HCT116 (cell line): ENCODE results near the gene SCNN1B. TPM values are rescaled to one million over a fixed set of nuclear protein-coding genes. Genes with fewer than 3 reads are reported as not detected.

Experiments used
- ATAC-seq: fragments of 200-7000 bp; cut with Tn5 transposase; 2 replicates; pipeline ENCODE4 v1.9.1; 2020; ENCODE audit warnings: mild to moderate bottlenecking, moderate library complexity
- BruUV-seq: library from RNA; stranded (reverse); fragments of 400-500 nt; replicated peaks from 2 replicates; lab custom pipeline; 2021; lab: Mats Ljungman, UMichigan
- CTCF ChIA-PET: fragments of 300-600 bp; sonication (Branson Sonifier 250); formaldehyde crosslinking; loops from one replicate; lab custom pipeline; 2021; ENCODE audit warnings: antibody characterized with exemption; lab: Charles Lee
- POLR2A ChIA-PET: fragments of 300-600, 350-600 bp; sonication (Branson Sonifier 250); formaldehyde crosslinking; loops from one replicate; lab custom pipeline; 2021; ENCODE audit warnings: antibody characterized with exemption; lab: Charles Lee
- RAD21 ChIA-PET, 2 experiments: fragments of 300-600 bp; sonication (Branson Sonifier 250); formaldehyde crosslinking; loops; one replicate each; lab custom pipeline; 2023; ENCODE audit warnings: low total read pairs in 2 of 2; ENCODE audit not compliant: uncharacterized antibody in 2 of 2, unreplicated experiment in 2 of 2, low non-redundant PET in 1 of 2; lab: Charles Lee
- DNase-seq: peaks from one replicate; pipeline ENCODE4 v3.0.0-alpha.2; 2010; ENCODE audit warnings: low read depth, low spot score
- H2AFZ ChIP-seq: fragments of 200-600 bp; shearing (Covaris generic), sonication (generic); 2 replicates; pipeline ENCODE4 v1.6.1; 2017; ENCODE audit warnings: low read depth, mixed run types, mixed read lengths, antibody characterized with exemption, low read length; ENCODE audit not compliant: poor library complexity, severe bottlenecking
- H3K27ac ChIP-seq: 2 replicates; pipeline ENCODE4 v1.5.1; 2012; ENCODE audit warnings: low read depth, low read length
- H3K27me3 ChIP-seq: fragments of 200-600 bp; sonication (generic); 2 replicates; pipeline ENCODE4 v1.6.1; 2016; ENCODE audit warnings: mixed run types, low read length, mixed read lengths; ENCODE audit not compliant: insufficient read depth
- H3K36me3 ChIP-seq, 2 experiments: fragments of 200-500 bp in 1 of 2; fragments of 200-600 bp in 1 of 2; sonication (Bioruptor generic) in 1 of 2; sonication (generic) in 1 of 2; 2 replicates each; pipeline versions ENCODE4 v1.5.1 to v1.6.1; 2014 to 2016; ENCODE audit warnings: low read length in 2 of 2, inconsistent platforms in 1 of 2, mixed read lengths in 1 of 2, mixed run types in 1 of 2; ENCODE audit not compliant: insufficient read depth in 2 of 2, control insufficient read depth in 1 of 2
- H3K4me1 ChIP-seq, 2 experiments: fragments of 200-600 bp in 1 of 2; sonication (generic) in 1 of 2; 2 replicates each; pipeline versions ENCODE4 v1.5.1 to v1.6.1; 2012 to 2017; ENCODE audit warnings: low read length in 2 of 2, inconsistent platforms in 1 of 2, mild to moderate bottlenecking in 1 of 2, mixed read lengths in 1 of 2, mixed run types in 1 of 2, moderate library complexity in 1 of 2; ENCODE audit not compliant: insufficient read depth in 2 of 2, control insufficient read depth in 1 of 2
- H3K4me2 ChIP-seq: fragments of 200-600 bp; sonication (generic); 2 replicates; pipeline ENCODE4 v1.6.1; 2017; ENCODE audit warnings: mixed run types, low read length, mixed read lengths
- H3K4me3 ChIP-seq, 2 experiments: fragments of 200-600 bp in 1 of 2; sonication (generic) in 1 of 2; replicated peaks in 1 of 2; 2 replicates each; pipeline ENCODE4 v1.5.1; 2011 to 2016; ENCODE audit warnings: low read length in 2 of 2, control low read depth in 1 of 2, low read depth in 1 of 2, mild to moderate bottlenecking in 1 of 2, mixed read lengths in 1 of 2, mixed run types in 1 of 2
- H3K79me2 ChIP-seq: fragments of 200-600 bp; sonication (generic); 2 replicates; pipeline ENCODE4 v1.6.1; 2017; ENCODE audit warnings: mild to moderate bottlenecking, mixed run types, low read length, moderate library complexity, mixed read lengths; ENCODE audit not compliant: insufficient read depth
- H3K9ac ChIP-seq: fragments of 200-600 bp; sonication (generic); 2 replicates; pipeline ENCODE4 v1.6.1; 2016; ENCODE audit warnings: low read length, mixed read lengths
- H3K9me2 ChIP-seq: fragments of 200-600 bp; sonication (generic), shearing (Covaris generic); 2 replicates; pipeline ENCODE4 v1.6.1; 2017; ENCODE audit warnings: mixed run types, mild to moderate bottlenecking, moderate library complexity; ENCODE audit not compliant: insufficient read depth
- H3K9me3 ChIP-seq, 2 experiments: fragments of 200-500 bp in 1 of 2; fragments of 200-600 bp in 1 of 2; sonication (Bioruptor generic) in 1 of 2; sonication (generic) in 1 of 2; 2 replicates each; pipeline ENCODE4 v1.6.1; 2014 to 2017; ENCODE audit warnings: low read length in 2 of 2, mixed read lengths in 2 of 2, inconsistent platforms in 1 of 2, low read depth in 1 of 2, mild to moderate bottlenecking in 1 of 2, mixed run types in 1 of 2, moderate library complexity in 1 of 2; ENCODE audit not compliant: control insufficient read depth in 1 of 2, insufficient read depth in 1 of 2
- H4K20me1 ChIP-seq: fragments of 200-600 bp; sonication (generic), shearing (Covaris generic); 2 replicates; pipeline ENCODE4 v1.6.1; 2017; ENCODE audit warnings: mixed run types, mild to moderate bottlenecking, moderate library complexity; ENCODE audit not compliant: insufficient read depth
- CBX3 ChIP-seq: IDR thresholded peaks from 2 replicates; pipeline ENCODE4 v1.6.1; 2012; ENCODE audit warnings: low read depth
- CEBPB ChIP-seq: IDR thresholded peaks from 2 replicates; pipeline ENCODE4 v1.6.1; 2012; ENCODE audit warnings: low read depth
- EGR1 ChIP-seq: IDR thresholded peaks from 2 replicates; pipeline ENCODE4 v1.6.1; 2012; ENCODE audit warnings: low read depth
- ELF1 ChIP-seq: IDR thresholded peaks from 2 replicates; pipeline ENCODE4 v1.6.1; 2012; ENCODE audit warnings: low read depth, borderline replicate concordance
- EZH2 ChIP-seq: fragments of 200-600 bp; sonication (generic); IDR thresholded peaks from 2 replicates; pipeline ENCODE4 v1.6.1; 2017; ENCODE audit warnings: antibody characterized with exemption, mixed run types
- EZH2phosphoT487 ChIP-seq: fragments of 200-600 bp; IDR thresholded peaks from 2 replicates; pipeline ENCODE4 v1.6.1; 2018; ENCODE audit warnings: antibody characterized with exemption, borderline replicate concordance
- SP1 ChIP-seq: IDR thresholded peaks from 2 replicates; pipeline ENCODE4 v1.6.1; 2012; ENCODE audit warnings: low read depth
- SRF ChIP-seq: IDR thresholded peaks from 2 replicates; pipeline ENCODE4 v1.6.1; 2012; ENCODE audit warnings: low read depth
- TCF7L2 ChIP-seq: IDR thresholded peaks from 2 replicates; pipeline ENCODE4 v1.7.0; 2011; ENCODE audit warnings: borderline replicate concordance, inconsistent platforms; ENCODE audit not compliant: insufficient read depth, insufficient read length; ENCODE audit errors: extremely low read depth
- YY1 ChIP-seq: IDR thresholded peaks from 2 replicates; pipeline ENCODE4 v1.6.1; 2011; ENCODE audit warnings: low read length, low read depth, moderate library complexity, mild to moderate bottlenecking; ENCODE audit not compliant: insufficient replicate concordance; ENCODE audit errors: extremely low read depth
- ZFX ChIP-seq: fragments of 450-650 bp; IDR thresholded peaks from 2 replicates; pipeline ENCODE4 v1.6.1; 2017
- ZNF274 ChIP-seq: fragments of 200-500 bp; sonication (Bioruptor generic); IDR thresholded peaks from 2 replicates; pipeline ENCODE4 v1.6.1; 2014; ENCODE audit warnings: mild to moderate bottlenecking, low read depth, low read length, inconsistent platforms
- intact Hi-C: fragments of 100-400 bp; cut with micrococcal nuclease; formaldehyde crosslinking; loops from 2 replicates; pipeline ENCODE4 v1.10.0; 2022
- total RNA-seq: library from RNA; stranded (reverse); gene quantifications from one replicate; pipeline ENCODE4 v1.2.1, GENCODE V29; 2021; ENCODE audit not compliant: unreplicated experiment
- TF ChIP-seq, protein P1 (sequence below), 3 experiments: fragments of 200-600 bp in 1 of 3; sonication (generic) in 1 of 3; IDR thresholded peaks in 2 of 3; conservative IDR thresholded peaks in 1 of 3; 2 replicates each; pipeline ENCODE4 v1.5.1; 2012 to 2017; ENCODE audit warnings: low read depth in 2 of 3, low read length in 2 of 3, antibody characterized with exemption in 1 of 3, borderline replicate concordance in 1 of 3, control low read depth in 1 of 3, mild to moderate bottlenecking in 1 of 3, mixed read lengths in 1 of 3, mixed run types in 1 of 3, moderate library complexity in 1 of 3; ENCODE audit not compliant: insufficient read depth in 1 of 3
- TF ChIP-seq, protein P2 (sequence below): IDR thresholded peaks from 2 replicates; pipeline ENCODE4 v1.6.1; 2012
- TF ChIP-seq, protein P3 (sequence below): IDR thresholded peaks from 2 replicates; pipeline ENCODE4 v1.6.1; 2011; ENCODE audit warnings: mild to moderate bottlenecking, low read length, moderate library complexity; ENCODE audit not compliant: insufficient replicate concordance; ENCODE audit errors: extremely low read depth

SCNN1B gene
- total RNA-seq, 1 experiment from 2014 or later = 0.37 TPM

DNA sequence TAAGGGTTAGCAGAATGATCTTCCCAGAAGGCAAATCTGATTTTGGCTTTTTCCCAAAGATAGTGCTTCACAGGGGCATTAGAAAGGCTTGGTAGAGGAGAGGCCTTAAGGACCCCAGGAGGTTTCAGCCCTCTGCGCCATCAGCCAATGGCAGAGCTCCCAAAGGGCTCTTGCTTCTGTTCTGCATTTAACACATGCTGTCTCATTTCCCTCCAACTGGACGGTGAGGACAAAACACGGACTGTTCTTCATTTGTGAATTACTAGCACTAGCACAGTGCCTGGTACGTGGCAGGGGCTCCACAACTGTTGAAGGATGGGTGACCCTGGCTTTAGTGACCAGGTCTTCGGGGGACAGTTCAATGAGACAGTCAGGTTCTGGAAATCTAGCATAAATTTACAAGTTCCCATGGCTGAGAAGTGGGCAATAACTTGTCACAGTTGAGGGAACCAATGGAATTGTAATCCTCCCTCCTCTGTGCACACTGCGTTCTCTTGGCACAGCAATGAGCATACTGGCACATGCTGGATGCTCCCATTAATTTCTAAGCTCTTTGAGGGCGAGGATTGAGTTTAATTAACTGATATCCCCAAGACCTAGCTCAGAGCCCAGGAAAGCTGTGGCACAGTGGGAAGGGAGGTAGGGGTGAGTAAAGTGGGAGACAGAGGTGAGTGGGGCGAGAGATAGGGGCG lies 105.5 kb downstream of the SCNN1B start:
- no peak overlapping the region for H2AFZ ChIP-seq
- no peak for DNase-seq
- H3K36me3 ChIP-seq = peaks cover 8 to 17% of the 10 kb centered on the region in 2 experiments
- H3K4me3 ChIP-seq = no peak overlapping the region
- no peaks in the 10 kb centered on the region for H3K79me2 ChIP-seq
- no peak overlapping the region for H3K4me2 ChIP-seq
- intact Hi-C loops = no loop called here
- ATAC-seq = no peak
- no peak overlapping the region for H3K27ac ChIP-seq
- H3K9ac ChIP-seq = no peak overlapping the region
- no peaks in the 10 kb centered on the region for H4K20me1 ChIP-seq
- ChIA-PET RAD21 (no interaction called here), CTCF (no interaction called here), POLR2A (no interaction called here)
- no peaks in the 10 kb centered on the region for H3K9me2 ChIP-seq
- no peaks in the 10 kb centered on the region for H3K9me3 ChIP-seq
- H3K27me3 ChIP-seq = no peaks in the 10 kb centered on the region
- TF ChIP-seq EGR1 (no peak), CEBPB (no peak), ZFX (no peak), ELF1 (no peak), CBX3 (no peak), ZNF274 (no peak), SRF (no peak), TCF7L2 (no peak), EZH2 (no peak), YY1 (no peak), EZH2phosphoT487 (no peak), SP1 (no peak)
- TF ChIP-seq, protein P1, sequence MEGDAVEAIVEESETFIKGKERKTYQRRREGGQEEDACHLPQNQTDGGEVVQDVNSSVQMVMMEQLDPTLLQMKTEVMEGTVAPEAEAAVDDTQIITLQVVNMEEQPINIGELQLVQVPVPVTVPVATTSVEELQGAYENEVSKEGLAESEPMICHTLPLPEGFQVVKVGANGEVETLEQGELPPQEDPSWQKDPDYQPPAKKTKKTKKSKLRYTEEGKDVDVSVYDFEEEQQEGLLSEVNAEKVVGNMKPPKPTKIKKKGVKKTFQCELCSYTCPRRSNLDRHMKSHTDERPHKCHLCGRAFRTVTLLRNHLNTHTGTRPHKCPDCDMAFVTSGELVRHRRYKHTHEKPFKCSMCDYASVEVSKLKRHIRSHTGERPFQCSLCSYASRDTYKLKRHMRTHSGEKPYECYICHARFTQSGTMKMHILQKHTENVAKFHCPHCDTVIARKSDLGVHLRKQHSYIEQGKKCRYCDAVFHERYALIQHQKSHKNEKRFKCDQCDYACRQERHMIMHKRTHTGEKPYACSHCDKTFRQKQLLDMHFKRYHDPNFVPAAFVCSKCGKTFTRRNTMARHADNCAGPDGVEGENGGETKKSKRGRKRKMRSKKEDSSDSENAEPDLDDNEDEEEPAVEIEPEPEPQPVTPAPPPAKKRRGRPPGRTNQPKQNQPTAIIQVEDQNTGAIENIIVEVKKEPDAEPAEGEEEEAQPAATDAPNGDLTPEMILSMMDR (IDR thresholded peaks at IDR 0.05 in 2 of 3, conservative IDR thresholded peaks at IDR 0.05 in 1 of 3; ENCODE audit: borderline replicate concordance in 1 of 3, insufficient read depth in 1 of 3, low read depth in 2 of 3, low read length in 2 of 3) = no peak
- TF ChIP-seq, protein P2, sequence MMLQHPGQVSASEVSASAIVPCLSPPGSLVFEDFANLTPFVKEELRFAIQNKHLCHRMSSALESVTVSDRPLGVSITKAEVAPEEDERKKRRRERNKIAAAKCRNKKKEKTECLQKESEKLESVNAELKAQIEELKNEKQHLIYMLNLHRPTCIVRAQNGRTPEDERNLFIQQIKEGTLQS = no peak
- TF ChIP-seq, protein P3, sequence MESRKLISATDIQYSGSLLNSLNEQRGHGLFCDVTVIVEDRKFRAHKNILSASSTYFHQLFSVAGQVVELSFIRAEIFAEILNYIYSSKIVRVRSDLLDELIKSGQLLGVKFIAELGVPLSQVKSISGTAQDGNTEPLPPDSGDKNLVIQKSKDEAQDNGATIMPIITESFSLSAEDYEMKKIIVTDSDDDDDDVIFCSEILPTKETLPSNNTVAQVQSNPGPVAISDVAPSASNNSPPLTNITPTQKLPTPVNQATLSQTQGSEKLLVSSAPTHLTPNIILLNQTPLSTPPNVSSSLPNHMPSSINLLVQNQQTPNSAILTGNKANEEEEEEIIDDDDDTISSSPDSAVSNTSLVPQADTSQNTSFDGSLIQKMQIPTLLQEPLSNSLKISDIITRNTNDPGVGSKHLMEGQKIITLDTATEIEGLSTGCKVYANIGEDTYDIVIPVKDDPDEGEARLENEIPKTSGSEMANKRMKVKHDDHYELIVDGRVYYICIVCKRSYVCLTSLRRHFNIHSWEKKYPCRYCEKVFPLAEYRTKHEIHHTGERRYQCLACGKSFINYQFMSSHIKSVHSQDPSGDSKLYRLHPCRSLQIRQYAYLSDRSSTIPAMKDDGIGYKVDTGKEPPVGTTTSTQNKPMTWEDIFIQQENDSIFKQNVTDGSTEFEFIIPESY = no peak
- BruUV-seq = no TSS peak
- H3K4me1 ChIP-seq = no peaks in the 10 kb centered on the region
